SJSA1 (cell line): Measurements from ENCODE around the gene PANK2. TPM values are rescaled to one million over a fixed set of nuclear protein-coding genes. Genes with fewer than 3 reads are reported as not detected.

Experiments
- DNase-seq, 2 experiments: peaks; one replicate each; pipeline ENCODE4 v3.0.0-alpha.2; 2015 to 2020; ENCODE audit warnings: low spot score in 2 of 2, low read depth in 1 of 2
- H3K27ac ChIP-seq: fragments of 250-450 bp; sonication (Bioruptor Pico); 2 replicates; pipeline ENCODE4 v1.5.1; 2020; ENCODE audit warnings: mild to moderate bottlenecking, moderate library complexity
- H3K27me3 ChIP-seq: fragments of 250-450 bp; sonication (Bioruptor Pico); replicated peaks from 2 replicates; pipeline ENCODE4 v1.5.1; 2020; ENCODE audit warnings: mild to moderate bottlenecking, moderate library complexity
- H3K36me3 ChIP-seq: fragments of 250-450 bp; sonication (Bioruptor Pico); 2 replicates; pipeline ENCODE4 v1.5.1; 2020; ENCODE audit warnings: mild to moderate bottlenecking
- H3K4me1 ChIP-seq: fragments of 250-450 bp; sonication (Bioruptor Pico); replicated peaks from 2 replicates; pipeline ENCODE4 v1.6.1; 2021; ENCODE audit warnings: mild to moderate bottlenecking
- H3K4me3 ChIP-seq: fragments of 250-450 bp; sonication (Bioruptor Pico); 2 replicates; pipeline ENCODE4 v1.5.1; 2020; ENCODE audit warnings: mild to moderate bottlenecking
- H3K9me3 ChIP-seq: fragments of 250-450 bp; sonication (Bioruptor Pico); replicated peaks from 2 replicates; pipeline ENCODE4 v1.5.1; 2020; ENCODE audit warnings: mild to moderate bottlenecking
- total RNA-seq: library from RNA; depleted of rRNA; stranded (reverse); fragments of >200 nt; shearing (Covaris generic); gene quantifications from 2 replicates; pipeline ENCODE4 v1.2.3, GENCODE V29; 2014

The PANK2 gene
- total RNA-seq, 1 experiment from 2014 or later, result 70.6 TPM

DNA sequence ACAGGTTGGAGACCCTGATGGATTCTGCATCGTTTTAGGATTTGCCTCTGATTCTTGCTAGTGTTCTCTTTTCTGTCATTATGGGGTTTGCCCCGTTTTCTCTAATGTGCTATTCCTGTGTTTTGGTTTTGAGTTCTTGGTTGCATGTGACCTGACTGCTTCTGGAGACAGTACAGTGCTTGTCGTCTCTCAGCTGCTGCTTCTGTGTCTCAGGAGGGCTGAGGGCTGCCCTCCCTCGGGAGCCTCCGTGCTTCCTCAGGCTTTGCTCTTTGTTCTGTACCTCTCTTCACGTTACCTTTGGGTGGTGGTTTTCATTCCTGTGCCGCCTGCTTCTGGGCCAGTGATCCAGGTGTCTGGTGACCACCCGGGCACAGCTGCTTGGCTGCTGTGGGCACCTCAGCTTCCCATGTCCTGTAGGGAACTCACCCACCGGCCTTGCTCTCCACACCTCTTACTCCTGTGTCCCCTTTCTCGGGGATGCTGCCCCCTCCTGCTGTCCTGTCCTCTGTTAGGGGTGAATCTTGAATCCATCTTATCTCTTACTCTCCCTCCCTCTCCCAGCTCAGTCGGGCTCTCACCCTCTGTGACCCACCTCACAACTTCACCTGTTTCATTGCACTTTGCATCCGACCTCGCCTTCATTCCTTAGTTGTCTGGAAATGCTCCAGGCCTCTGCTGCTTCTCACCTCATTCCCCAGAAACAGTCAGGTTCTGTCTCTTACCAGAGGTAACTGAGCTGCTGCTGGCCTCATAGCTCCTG is 33.2 kb downstream of the PANK2 start:
- Histone ChIP-seq H3K4me3 (no peak overlapping the region), H3K27ac (no peak overlapping the region), H3K4me1 (no peaks in the 10 kb centered on the region), H3K9me3 (no peaks in the 10 kb centered on the region), H3K27me3 (no peaks in the 10 kb centered on the region), H3K36me3 (peaks cover 95% of the 10 kb centered on the region)
- DNase-seq, result no peak

DNA sequence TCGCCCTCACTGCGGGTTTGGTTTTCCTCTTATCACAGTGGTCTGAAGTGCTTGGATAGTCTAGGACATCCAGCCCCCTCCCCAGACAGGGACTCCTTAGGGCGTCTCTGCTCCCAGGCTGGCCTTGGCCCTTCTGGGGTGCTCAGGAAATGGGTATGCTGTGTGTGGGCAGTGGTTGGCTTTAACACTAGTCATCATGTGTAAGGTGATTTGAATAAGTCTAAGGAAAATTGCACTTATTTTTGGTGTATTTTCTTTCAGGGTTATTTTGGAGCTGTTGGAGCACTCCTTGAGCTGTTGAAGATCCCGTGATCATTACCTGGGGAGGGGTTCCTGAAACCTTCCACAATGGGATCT is 33.8 kb downstream of the PANK2 start:
- DNase-seq, result no peak
- no peak overlapping the region for H3K27ac ChIP-seq
- H3K4me3 ChIP-seq, result no peak overlapping the region
- peaks cover 89% of the 10 kb centered on the region for H3K36me3 ChIP-seq
- H3K4me1 ChIP-seq, result no peaks in the 10 kb centered on the region
- H3K27me3 ChIP-seq, result no peaks in the 10 kb centered on the region
- H3K9me3 ChIP-seq, result no peaks in the 10 kb centered on the region

DNA sequence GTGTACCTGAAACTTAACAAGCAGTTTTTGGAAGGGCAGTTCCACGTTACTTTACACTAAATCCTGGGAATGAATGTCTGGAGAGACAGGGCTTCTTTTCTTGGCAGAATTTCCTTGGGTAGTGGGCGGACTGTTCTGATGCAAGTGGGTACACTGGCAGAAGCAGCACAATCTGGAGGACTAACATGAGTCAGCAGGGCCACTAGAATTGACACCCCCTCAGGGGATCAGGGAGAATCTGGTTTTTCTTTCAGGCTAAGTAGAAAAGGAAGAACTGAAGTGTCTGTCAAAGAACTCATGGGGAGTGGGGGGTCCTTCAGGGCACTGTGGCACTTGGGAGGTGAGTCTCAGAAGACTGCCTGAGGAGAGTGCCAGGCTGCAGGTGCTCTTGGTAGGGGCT is 34.6 kb downstream of the PANK2 start:
- Histone ChIP-seq H3K4me3 (no peak overlapping the region), H3K4me1 (no peaks in the 10 kb centered on the region), H3K36me3 (peaks cover 81% of the 10 kb centered on the region), H3K9me3 (no peaks in the 10 kb centered on the region), H3K27ac (no peak overlapping the region), H3K27me3 (no peaks in the 10 kb centered on the region)
- DNase-seq, result no peak

DNA sequence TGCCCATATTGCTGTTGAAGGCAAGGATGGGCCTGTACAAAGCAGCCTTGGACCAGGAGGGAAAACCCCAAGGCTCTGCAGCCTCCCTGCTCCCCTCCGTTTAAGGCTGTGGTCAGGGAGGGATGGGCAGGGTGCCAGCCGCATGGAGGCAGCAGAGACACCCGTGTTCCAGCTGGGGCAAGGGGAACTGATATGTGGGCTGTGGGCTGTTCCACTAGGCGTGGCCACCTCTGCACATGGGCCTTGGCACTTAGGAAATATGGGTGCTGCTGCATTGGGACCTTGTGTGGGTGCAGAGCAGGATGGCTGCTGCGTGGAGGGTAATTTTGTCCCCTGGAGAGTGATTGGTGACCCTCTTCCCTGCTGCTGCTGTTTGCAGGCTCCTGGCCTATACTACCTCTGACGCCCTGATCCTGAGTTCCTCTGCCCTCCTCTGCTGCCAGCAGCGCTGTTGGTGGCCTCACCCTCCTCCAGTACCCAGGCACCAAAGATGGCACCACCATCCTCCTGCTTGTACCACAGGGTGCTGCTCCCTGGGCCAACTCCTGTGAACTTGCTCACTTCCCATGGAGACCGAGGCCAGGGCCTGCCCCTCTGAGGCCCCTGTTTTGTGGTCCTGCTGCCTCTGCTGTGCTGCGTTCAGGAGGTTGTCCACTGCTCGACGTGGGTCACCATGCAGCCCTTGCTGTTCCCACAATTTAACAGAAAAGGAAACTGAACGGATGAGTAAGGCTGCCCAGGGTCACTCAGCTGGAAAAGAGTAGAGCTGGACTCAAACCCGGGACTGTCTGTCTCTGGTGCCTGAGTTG is 35.3 kb downstream of the PANK2 start:
- no peaks in the 10 kb centered on the region for H3K27me3 ChIP-seq
- no peaks in the 10 kb centered on the region for H3K9me3 ChIP-seq
- H3K36me3 ChIP-seq, result peaks cover 74% of the 10 kb centered on the region
- H3K27ac ChIP-seq, result no peak overlapping the region
- no peaks in the 10 kb centered on the region for H3K4me1 ChIP-seq
- H3K4me3 ChIP-seq, result no peak overlapping the region
- DNase-seq, result no peak

DNA sequence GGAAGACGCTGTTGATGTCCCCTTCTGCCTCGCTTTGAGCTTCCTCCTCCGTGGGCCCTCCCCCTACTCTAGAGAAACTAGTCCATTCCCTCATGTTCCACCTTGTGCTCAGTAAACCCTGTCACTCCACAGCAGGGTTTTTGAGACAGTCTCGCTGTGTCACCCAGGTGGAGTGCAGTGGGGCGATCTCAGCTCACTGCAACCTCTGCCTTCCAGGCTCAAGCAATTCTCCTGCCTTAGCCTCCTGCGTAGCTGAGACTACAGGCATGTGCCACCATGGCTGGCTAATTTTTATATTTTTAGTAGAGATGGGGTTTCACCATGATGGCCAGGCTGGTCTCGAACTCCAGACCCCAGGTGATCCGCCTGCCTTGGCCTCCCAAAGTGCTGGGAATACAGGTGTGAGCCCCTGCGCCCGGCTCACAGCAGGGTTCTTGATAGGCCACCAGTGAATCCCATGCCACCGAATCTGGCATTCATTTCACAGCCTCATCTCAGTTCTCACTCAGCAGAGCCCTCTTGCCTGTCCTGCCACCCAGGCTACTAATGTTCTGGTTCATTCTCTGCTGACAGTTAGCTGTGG is 36.0 kb downstream of the PANK2 start:
- H3K36me3 ChIP-seq, result peaks cover 67% of the 10 kb centered on the region
- no peaks in the 10 kb centered on the region for H3K4me1 ChIP-seq
- DNase-seq, result no peak
- no peak overlapping the region for H3K4me3 ChIP-seq
- H3K27me3 ChIP-seq, result no peaks in the 10 kb centered on the region
- H3K9me3 ChIP-seq, result no peaks in the 10 kb centered on the region
- no peak overlapping the region for H3K27ac ChIP-seq

DNA sequence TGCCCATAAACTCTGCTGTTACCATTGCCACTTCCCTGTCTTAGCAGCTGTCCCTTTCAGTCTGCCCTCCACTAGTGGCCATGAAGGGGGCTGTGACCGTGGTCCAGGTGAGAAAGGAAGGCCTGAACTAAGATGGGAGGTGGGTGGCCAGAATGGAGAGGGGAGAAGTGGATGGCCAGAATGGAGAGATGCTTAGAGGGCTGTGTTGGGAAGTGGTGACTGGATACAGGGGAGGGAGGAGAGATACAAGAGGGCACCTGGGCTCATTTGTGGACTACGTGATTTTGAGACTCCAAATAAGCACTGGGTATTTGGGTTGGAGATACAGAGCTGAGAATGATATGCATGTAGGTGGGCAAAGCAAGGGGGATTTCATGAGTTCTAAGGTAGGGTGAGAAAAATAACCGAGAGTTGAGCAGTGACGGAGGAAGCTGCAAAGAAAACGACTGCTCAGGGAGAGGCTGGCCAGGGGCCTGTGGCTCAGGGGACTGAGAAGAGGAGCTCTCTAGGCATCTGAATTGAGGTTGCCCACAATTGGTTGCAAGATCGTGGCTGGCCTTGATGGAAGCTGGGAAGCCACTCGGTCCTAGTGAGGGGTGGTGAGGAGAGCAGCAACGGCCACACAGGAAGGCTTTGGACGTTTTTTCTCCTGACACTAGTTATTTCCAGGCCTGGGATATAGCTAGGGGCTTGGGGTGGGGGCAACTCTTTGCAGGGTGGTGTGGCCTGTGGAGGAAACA is 36.9 kb downstream of the PANK2 start:
- no peak overlapping the region for H3K27ac ChIP-seq

DNA sequence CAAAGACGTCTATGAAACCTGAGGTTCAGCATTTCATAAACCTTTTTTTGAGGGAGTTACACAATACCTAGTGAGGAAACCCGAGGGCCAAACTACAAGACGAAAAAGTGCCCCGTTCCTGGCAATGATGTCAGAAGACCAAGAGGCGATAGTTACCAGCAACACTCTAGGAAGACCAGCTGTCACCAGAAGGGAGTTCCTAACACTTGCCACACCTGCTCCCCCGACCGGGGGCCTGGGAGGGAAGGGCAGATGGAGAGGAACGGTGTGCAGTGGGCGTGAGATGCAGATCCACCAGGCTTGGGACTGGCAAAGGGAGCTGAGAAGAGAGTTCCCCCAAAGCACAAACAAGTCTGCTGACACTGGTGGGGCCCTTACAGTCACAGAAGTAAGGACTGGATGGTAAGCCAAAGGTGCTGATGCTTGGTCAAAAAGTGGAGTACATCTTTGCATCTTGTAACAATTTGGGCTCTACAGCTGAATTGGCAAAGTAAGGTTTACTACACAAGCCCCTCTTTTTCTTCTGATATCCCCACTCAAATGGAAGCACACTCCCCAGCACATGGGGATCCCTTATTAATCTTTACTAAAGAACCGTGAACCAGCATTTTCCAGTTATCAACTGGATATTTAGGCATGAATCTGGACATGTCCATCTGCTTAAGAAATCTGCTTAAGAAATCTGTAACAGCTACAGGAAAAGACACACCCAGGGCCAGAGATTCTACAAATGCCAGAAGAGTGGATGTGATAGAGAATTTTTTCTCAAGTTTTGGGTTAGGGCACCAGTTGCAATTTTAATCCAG is 38.5 kb downstream of the PANK2 start:
- DNase-seq, result no peak

More for the DNA sequence above, 36.9 kb downstream of the PANK2 start:
- Histone ChIP-seq H3K36me3 (peaks cover 58% of the 10 kb centered on the region), H3K4me3 (no peak overlapping the region), H3K27me3 (no peaks in the 10 kb centered on the region), H3K4me1 (no peaks in the 10 kb centered on the region), H3K9me3 (no peaks in the 10 kb centered on the region)
- no peak for DNase-seq

DNA sequence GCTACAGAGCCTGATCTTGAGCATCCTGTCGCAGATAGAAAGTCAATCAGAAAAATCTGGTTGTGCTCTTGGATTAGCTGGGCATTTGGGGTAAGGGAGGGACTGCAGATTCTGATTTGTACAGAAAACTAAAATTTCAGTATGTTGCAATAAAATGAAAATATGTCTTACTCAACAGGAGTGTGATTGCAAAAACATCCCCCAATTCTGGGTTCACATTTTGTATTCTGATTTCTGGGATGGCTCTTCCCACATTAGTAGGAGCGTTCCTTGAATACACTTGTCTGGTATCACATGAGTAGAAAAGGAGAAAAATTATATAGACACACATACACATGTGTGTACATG is 40.5 kb downstream of the PANK2 start:
- DNase-seq, result no peak
- no peaks in the 10 kb centered on the region for H3K27me3 ChIP-seq
- H3K9me3 ChIP-seq, result no peaks in the 10 kb centered on the region
- no peak overlapping the region for H3K4me3 ChIP-seq
- peaks cover 8% of the 10 kb centered on the region for H3K4me1 ChIP-seq
- H3K27ac ChIP-seq, result no peak overlapping the region
- H3K36me3 ChIP-seq, result peaks cover 30% of the 10 kb centered on the region

More for the DNA sequence above, 38.5 kb downstream of the PANK2 start:
- Histone ChIP-seq H3K27ac (no peak overlapping the region), H3K9me3 (no peaks in the 10 kb centered on the region), H3K27me3 (no peaks in the 10 kb centered on the region), H3K36me3 (peaks cover 42% of the 10 kb centered on the region), H3K4me1 (peaks cover 4% of the 10 kb centered on the region; the same call in 1 of the 2 replicates), H3K4me3 (no peak overlapping the region)

DNA sequence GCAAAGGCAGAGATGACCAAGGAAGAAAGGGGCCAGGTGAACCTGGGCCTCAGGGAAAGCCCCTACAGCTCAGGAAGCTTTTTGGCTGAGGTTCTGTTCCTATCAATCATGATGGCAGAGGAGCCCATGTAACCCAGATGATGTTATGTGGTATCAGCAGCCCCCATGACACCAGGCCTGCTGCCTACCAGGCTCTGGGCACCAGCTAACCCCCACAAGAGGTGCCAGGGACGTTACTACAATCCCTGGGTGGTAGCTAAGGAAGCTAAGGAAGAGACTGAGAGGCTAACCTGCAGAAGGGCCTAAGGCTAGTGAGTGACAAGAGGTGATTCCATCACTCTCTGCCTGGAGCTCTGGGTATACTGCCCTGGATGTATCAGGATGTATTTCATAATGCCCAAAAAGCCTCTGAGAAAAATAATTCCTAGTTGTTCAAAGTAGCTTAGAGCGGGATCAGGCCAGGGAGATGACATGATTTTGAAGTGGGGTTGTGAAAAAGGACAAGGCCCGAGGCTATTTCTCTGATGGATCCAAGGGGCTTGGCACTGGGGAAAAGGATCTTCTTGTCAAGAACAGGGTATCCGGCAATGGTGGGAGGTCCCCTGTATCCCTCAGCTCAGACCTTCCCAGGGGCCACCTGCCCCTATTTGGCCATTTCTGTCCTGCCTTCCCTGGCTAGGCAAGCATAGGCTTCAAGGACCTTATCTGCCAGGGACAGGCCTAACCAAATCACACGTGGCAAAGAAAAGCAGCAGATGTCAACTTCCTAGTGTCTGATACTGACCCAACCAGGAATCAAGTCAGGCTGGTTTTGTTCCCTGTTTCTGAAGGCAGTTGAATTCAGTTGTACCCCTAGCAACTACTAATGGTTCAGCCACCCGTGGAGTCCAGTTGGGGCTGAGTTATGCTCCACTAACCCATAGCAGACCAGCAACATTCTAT is 41.3 kb downstream of the PANK2 start:
- peaks cover 21% of the 10 kb centered on the region for H3K36me3 ChIP-seq
- no peak for DNase-seq
- no peaks in the 10 kb centered on the region for H3K9me3 ChIP-seq
- no peaks in the 10 kb centered on the region for H3K27me3 ChIP-seq
- no peak overlapping the region for H3K4me3 ChIP-seq
- peaks cover 8% of the 10 kb centered on the region for H3K4me1 ChIP-seq
- no peak overlapping the region for H3K27ac ChIP-seq

DNA sequence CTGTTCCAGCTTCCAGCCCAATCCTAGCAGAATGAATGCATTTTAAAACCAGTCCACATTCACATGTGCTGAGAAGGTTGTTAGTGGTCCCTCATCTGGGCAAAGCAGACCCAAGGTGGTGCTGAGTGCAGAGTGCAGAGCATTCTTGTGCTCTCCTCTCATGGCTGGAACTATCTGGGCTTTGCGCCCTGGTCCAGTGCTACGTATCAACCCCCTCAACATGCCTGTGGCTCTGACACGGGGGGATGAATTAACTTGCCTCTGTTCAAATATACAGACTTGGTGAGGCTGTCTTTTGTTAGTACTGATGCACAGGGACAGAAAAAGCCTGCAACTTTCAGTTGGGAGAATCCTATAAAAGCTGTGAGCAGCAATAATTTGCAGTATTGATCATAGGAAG is 42.5 kb downstream of the PANK2 start:
- Histone ChIP-seq H3K36me3 (peaks cover 10% of the 10 kb centered on the region), H3K4me3 (no peak overlapping the region), H3K4me1 (peaks cover 8% of the 10 kb centered on the region), H3K9me3 (no peaks in the 10 kb centered on the region), H3K27ac (no peak overlapping the region), H3K27me3 (no peaks in the 10 kb centered on the region)
- no peak for DNase-seq

DNA sequence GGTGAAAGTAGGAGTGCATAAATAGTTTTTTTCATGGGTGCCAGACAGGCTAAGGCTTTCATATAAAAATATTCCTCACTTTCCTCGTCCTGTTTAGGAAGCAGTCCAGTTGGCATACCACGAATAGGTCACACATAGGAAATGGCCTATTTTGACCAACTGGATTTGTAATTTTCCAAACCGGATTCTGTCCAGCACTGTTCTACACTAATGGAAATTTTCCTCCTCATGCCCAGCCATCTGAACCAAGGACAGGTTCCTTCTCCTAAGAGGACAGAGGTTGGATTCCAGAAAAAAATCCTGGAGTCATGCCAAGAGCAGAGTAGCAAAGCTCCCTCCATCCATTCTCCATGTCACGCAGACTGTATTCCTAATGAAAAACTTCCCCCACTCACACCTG is 43.1 kb downstream of the PANK2 start:
- Histone ChIP-seq H3K27ac (no peak overlapping the region), H3K27me3 (no peaks in the 10 kb centered on the region), H3K4me3 (peak overlapping the region; percentile 12), H3K4me1 (peaks cover 8% of the 10 kb centered on the region), H3K36me3 (peaks cover 8% of the 10 kb centered on the region), H3K9me3 (no peaks in the 10 kb centered on the region)
- DNase-seq, result no peak

DNA sequence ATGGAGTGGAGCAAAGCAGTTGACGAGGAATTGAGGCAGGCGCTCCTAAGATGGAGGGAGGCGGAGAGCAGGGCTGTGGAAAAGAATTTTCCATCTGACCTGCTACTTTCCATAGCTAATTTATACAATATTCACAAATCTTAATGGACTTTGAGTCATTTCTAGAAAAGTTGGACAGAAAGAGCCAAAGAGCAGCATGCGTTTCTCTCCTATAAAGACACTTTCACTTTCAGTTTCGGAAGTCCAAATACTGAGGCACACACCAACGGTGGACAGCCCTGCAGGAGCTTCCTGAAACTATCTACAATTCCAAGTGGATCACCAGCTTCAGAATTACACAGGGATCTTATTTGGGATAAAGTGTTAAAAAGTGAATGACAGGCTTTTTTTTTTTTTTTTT is 43.5 kb downstream of the PANK2 start:
- no peaks in the 10 kb centered on the region for H3K9me3 ChIP-seq
- H3K4me3 ChIP-seq, result peak overlapping the region; percentile 12
- no peak overlapping the region for H3K27ac ChIP-seq
- peak in 1 of 2 experiments; percentile 53 for DNase-seq
- peaks cover 9% of the 10 kb centered on the region for H3K36me3 ChIP-seq
- no peaks in the 10 kb centered on the region for H3K27me3 ChIP-seq
- peaks cover 8% of the 10 kb centered on the region for H3K4me1 ChIP-seq
